GM21723 (cell line): ENCODE data around the gene SMG6.

Experiments
- ATAC-seq: cut with Tn5 transposase; IDR thresholded peaks from one replicate; pipeline ENCODE4 v1.9.1; 2021; ENCODE audit warnings: mild to moderate bottlenecking, moderate library complexity; ENCODE audit not compliant: unreplicated experiment

Gene SMG6

DNA sequence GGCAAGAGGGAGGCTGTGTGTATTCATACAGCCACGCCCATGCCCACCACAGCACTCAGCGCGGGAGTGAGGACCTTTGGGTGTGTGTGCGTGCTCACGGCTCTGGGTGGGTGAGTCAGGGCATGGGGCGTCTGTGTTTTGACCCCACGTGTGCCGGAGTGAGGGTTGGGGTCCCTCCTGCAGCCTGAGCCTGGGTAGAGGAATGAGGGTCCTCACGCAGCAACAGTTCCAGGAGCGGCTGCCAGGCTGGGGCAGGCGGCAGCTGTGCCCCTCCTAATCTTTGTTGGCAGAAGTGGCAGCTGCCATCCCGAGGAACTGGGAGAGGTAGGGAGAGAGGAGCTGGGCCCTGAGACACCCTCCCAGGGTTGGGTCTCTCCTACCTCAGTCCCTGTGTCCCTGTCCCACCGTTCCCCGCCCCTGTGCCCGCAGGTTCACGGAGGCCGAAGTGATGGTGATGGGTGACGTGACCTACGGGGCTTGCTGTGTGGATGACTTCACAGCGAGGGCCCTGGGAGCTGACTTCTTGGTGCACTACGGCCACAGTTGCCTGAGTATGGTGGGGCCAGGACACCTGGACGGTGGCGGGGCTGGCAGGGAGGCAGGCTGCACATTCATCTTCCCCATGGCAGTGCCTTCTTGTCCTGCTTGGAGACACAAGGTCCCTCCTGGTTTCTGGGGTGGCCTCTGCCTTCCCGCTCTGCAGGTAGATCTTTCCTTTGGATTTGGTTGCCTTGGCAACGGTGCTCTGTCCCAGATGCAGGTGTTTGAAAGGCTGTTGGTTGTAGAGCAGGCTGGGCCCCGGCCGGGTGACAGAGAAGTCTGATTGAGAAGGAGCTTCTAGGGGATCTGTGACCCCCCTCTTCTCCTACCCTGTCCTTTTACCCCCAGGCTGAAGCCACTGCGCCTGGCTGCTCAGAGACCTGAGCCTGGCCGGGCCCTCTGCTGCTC is 267.8 kb downstream of the SMG6 start:
- no peak for ATAC-seq

DNA sequence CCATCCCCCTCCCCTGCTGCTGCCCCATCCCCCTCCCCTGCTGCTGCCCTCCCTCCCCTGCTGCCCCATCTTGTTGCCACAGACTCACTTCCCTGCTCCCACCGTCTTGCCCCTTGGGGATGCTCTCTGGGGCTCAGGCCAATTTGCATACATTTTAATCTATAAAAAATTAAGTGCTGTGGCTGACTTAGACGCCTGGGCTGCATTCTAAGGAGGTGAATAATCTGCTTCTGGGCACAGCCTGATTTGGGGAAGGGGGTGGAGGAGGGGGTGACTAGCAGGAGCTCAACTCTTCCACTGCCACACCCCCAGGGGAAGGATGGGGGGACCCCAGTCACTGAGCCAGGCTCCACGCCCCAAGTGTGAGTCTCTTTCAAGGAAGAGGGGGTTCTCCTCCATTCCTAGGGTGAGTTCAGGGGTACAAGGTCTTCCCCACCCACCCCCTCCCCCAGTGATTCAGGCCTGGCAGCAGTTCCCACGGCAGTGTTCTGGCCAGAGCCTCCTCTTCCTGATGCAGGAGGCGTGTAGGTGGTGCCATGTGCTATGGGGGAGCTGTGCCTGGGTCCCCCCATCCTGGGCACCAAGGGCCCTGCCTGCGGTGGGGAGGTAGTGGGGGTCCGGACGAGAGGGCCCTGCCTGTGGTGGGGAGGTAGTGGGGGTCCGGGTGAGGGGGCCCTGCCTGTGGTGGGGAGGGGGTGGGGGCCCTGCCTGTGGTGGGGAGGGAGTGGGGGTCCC is 268.6 kb downstream of the SMG6 start:
- ATAC-seq = no peak

GRCh38 chr17:2034157-2034556 is 269.4 kb downstream of the SMG6 start:
- no peak for ATAC-seq

DNA sequence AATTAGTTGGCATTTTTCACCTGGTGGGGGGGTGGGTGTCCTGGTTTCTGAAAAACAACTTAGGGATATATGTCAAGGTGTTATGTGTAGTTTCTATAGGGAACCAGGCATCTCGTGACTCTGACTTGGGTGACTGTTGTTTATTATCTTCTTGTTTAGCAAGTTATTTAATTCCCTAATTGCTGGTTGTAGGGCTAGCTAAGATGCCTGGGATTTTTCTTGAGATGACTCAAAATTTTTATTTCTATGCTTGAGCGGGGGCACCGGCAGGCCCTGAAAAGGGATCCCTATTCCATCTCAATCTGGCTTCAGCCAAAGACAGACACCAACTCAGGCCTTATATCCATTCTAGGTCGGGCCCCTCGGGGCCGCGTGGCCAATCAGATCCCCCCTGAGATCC is 270.4 kb downstream of the SMG6 start:
- ATAC-seq = no peak

- no peak for ATAC-seq
Measured at GRCh38 chr17:2030779-2031163, 272.8 kb downstream of the SMG6 start.

GRCh38 chr17:2029911-2030778 is 273.4 kb downstream of the SMG6 start, which contains the start of gene DPH1:
Gene DPH1 (plus strand): TSS chr17:2030153. CDS start chr17:2030170, 17 bp downstream.
- peak; percentile 78 for ATAC-seq

DNA sequence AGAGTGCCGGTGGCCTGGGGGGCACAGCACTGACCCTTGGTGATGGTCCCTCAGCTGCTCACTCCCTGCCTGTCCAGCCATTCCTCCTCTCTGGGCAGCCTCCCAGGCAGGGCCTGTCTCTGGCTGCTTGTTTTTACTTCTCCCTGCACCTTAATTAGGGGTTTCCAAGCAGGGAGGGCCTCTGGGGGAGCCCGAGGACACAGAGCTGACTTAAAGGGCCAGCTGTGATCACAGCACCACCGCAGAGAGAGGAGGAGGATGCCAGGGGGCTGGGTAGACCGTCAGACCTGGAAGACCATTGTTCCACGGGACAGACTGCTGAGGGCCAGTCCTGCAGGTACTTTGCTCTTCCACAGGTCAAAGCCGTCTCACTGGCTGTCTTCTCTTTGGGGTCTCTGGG is 274.8 kb downstream of the SMG6 start:
- ATAC-seq = no peak

- ATAC-seq = no peak
Measured at GRCh38 chr17:2028234-2028614, 275.4 kb downstream of the SMG6 start.

DNA sequence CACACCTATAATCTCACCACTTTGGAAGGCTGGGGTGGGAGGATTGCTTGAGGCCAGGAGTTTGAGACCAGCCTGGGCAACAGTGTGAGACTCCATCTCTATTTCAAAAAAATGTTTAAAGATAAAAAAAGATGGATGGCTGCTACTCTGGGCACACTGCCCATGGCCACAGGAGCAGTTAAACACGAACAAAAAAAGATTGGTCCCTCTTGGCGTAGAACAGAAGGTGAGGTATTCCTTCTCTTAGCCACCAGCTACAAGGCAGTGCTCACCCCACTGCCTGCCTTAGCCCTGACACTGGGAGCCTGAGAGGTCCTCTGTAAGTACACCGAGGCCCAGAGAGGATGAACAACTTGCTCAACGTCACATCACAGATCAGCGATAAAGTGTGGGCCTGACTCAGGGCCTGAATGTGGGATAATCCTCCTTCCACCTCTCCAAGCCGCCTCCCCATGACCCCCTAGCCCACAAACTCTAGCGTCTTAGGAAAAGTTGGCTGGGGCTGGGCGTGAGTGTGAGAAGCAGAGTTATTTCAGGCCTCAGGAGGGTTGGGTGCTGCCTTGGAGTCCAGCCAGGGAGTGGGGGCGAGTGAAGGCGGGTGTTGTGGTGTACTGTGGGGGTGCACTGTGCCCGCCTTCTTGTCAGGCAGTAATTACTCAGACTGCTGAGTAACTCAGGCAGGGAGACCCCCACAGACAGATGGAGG is 275.9 kb downstream of the SMG6 start:
- no peak for ATAC-seq

DNA sequence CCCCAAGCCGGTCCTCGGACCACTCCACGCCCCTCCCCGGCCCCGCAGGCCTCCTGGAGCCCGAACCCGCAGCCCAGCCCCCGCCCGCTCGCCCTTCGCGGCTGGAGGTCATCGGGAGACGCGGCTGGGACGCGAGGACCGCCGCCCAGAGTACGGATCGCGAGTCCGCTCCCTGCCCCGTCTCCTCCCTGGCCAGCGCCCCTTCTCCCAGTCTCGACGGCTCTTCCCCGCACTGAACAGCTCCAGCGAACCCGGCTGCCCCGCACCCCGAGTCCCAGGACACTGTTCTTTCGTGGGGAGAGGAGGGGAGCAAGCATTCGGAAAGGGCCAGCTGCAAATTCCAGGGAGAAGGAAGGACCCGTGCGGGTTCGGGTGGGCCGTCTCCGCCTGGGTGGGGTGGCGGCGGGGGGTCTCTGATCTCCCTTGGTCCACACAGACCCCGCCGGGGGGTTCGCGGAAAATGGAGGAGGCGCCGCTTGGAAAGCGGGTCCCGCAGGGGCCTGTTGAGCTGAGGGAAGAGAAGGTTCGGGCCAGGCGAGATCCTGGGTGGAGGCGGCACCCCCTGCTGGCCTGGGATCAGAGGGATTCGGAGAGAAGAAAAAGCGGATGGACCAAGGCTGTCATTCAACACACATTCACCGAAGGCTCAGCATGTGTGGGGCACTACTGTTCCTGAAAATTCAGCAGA is 277.8 kb downstream of the SMG6 start:
- ATAC-seq = no peak

GRCh38 chr17:2025220-2025621 is 278.4 kb downstream of the SMG6 start, which contains the start of gene RTN4RL1:
Gene RTN4RL1 (minus strand): TSS chr17:2025334. CDS start chr17:2024865, 469 bp downstream.
- ATAC-seq = no peak

- no peak for ATAC-seq
Measured at GRCh38 chr17:2024572-2025219, 278.9 kb downstream of the SMG6 start.

DNA sequence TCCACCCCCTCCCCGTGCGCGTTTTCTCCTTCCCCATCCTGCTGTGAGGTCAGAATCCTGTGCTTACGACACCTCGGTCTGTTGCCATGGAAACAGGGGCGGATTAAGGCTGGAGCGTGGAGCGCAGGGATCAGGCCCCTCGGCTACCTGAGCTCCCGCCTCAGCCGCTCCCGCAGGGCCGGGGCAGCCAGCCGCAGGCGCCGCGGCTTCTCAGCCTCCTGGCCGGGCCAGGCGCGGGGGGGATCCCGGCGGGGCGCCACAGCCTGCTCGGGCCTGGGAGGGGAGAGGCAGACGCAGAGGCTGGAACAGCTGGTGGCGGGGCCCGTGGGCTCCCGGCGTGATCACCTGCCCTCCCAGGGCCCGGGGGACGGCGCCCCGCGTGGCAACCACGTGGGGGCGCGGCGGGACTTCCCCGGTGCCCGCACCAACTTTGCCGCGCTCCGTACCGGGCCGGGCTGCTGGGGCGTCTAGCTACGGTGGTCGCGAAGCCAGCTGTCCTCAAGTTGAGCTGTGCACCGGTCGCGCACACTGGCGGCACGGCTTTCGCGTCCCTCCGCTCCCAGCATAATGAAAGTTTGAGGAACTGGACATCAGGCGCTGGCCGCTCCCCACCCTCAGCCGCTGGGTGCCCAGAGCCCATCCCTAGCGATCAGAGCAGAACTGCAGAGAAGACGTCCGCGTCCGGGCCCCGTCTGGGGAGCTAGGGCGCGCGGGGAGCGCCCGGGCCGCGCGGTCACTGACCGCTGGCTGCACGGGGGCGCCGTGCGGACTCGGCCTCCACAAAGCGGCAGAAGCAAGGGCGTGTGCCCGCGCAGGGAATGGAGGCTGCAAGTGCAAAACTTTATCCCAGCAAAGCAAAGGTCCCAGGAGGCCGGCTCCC is 279.7 kb downstream of the SMG6 start:
- ATAC-seq = no peak

GRCh38 chr17:2023256-2023655 is 280.3 kb downstream of the SMG6 start:
- ATAC-seq = no peak

GRCh38 chr17:2022647-2023240 is 280.8 kb downstream of the SMG6 start:
- ATAC-seq = no peak

- no peak for ATAC-seq
Measured at GRCh38 chr17:2020721-2021120, 282.9 kb downstream of the SMG6 start.

DNA sequence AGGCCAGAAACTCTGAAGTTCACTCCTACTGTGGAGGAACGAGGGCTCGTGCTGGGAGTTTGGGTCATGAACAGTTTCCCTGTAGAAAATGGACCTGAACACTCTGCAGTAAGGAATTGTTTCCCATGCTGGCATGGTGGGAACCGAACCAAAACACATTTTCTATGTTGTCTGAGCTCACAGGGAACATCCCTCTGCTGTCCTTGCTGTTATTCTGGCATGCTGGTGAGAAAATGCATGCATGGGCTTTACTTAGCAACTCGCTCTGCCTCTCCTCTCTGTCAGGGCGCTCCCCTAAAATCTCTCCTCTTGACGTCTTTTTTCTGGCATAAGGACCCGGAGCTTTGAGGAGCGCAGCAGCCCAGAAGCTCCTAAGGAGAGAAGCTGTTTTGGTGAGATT is 283.9 kb downstream of the SMG6 start:
- no peak for ATAC-seq
